GM23248 (cell line): ENCODE data around the gene WWTR1.

ENCODE experiments used
- EZH2 ChIP-seq: fragments of 200-600 bp; sonication (generic); IDR thresholded peaks from 2 replicates; pipeline ENCODE4 v1.6.1; 2018; ENCODE audit warnings: antibody characterized with exemption, mild to moderate bottlenecking; ENCODE audit not compliant: insufficient read depth, poor library complexity, severe bottlenecking
- EZH2phosphoT487 ChIP-seq: fragments of 200-600 bp; sonication (generic); IDR thresholded peaks from 2 replicates; pipeline ENCODE4 v1.6.1; 2018; ENCODE audit warnings: antibody characterized with exemption, moderate library complexity, mild to moderate bottlenecking, low read depth; ENCODE audit not compliant: insufficient read depth

GRCh38 chr3:149648525-149648924, 9.3 kb downstream of the WWTR1 start:
- no peak for TF ChIP-seq EZH2
- no peak for TF ChIP-seq EZH2phosphoT487
